MCF 10A (cell line): ENCODE measurements around the gene JUND. TPM values are rescaled to one million over a fixed set of nuclear protein-coding genes. Genes with fewer than 3 reads are reported as not detected.
A peak's percentile ranks its signal among the peaks of the same experiment; 100 is the strongest.

Experiments used
- BruUV-seq: library from RNA; stranded (reverse); fragments of 400-500 nt; replicated peaks from 2 replicates; lab custom pipeline; 2021; lab: Mats Ljungman, UMichigan
- CTCF ChIA-PET: fragments of 300-600 bp; sonication (Branson Sonifier 250); formaldehyde crosslinking; extraction: SDS; loops from one replicate; lab custom pipeline; 2021; ENCODE audit warnings: antibody characterized with exemption, inconsistent platforms; lab: Yijun Ruan, JAX
- POLR2A ChIA-PET: fragments of 300-600, 350-650 bp; sonication (Branson Sonifier 250); formaldehyde crosslinking; extraction: SDS; loops from one replicate; lab custom pipeline; 2020; ENCODE audit warnings: antibody characterized with exemption, inconsistent platforms; lab: Yijun Ruan, JAX
- DNase-seq: peaks from one replicate; pipeline ENCODE4 v3.0.0-alpha.2; 2018; ENCODE audit not compliant: unreplicated experiment
- H3K27ac Mint-ChIP-seq: one replicate; pipeline ENCODE4 v1.8.0; 2022; ENCODE audit warnings: mild to moderate bottlenecking, low read depth, mixed read lengths; ENCODE audit not compliant: unreplicated experiment
- H3K27me3 Mint-ChIP-seq: one replicate; pipeline ENCODE4 v1.8.0; 2022; ENCODE audit warnings: mixed read lengths; ENCODE audit not compliant: insufficient read depth, unreplicated experiment
- H3K36me3 Mint-ChIP-seq: one replicate; pipeline ENCODE4 v1.8.0; 2022; ENCODE audit warnings: mild to moderate bottlenecking, moderate library complexity, mixed read lengths; ENCODE audit not compliant: insufficient read depth, unreplicated experiment
- H3K4me1 Mint-ChIP-seq: one replicate; pipeline ENCODE4 v1.8.0; 2022; ENCODE audit warnings: mixed read lengths; ENCODE audit not compliant: insufficient read depth, unreplicated experiment
- H3K4me3 Mint-ChIP-seq: one replicate; pipeline ENCODE4 v1.8.0; 2022; ENCODE audit warnings: mild to moderate bottlenecking, moderate library complexity, mixed read lengths; ENCODE audit not compliant: unreplicated experiment
- H3K9me3 Mint-ChIP-seq: one replicate; pipeline ENCODE4 v1.8.0; 2022; ENCODE audit warnings: mixed read lengths; ENCODE audit not compliant: unreplicated experiment
- intact Hi-C: fragments of 100-400 bp; cut with micrococcal nuclease; formaldehyde crosslinking; loops from 2 replicates; pipeline ENCODE4 v1.14.1; 2022
- total RNA-seq: library from RNA; stranded (reverse); gene quantifications from 2 replicates; pipeline ENCODE4 v1.2.3, GENCODE V29; 2022
- TF ChIP-seq, protein P1 (sequence below): fragments of 200-600 bp; IDR thresholded peaks from one replicate; pipeline ENCODE4 v1.8.0; 2022; ENCODE audit warnings: antibody characterized with exemption, mild to moderate bottlenecking; ENCODE audit not compliant: unreplicated experiment

JUND gene
- total RNA-seq, 1 experiment from 2014 or later, result 120 TPM

DNA sequence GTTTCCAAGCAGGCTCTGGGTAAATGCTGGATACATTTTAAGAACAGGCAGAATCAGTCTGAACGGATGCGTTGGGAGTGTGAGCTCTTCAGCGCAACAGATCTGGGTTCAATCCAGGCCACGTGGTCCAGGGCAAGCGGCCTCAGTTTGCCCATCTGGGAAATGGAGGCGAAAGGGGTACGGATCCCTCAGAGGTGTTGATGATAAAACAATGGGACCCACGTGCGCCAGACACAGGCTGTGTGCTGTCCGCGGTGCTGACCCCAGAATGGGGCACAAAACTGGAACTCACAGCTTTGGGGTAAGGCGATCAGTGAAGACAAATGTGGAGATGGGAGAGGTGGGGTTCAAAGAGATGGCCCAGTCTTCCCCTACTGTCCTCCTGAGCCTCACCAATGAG, 42.1 kb downstream of the JUND start:
- Mint-ChIP-seq H3K36me3 (no peaks in the 10 kb centered on the region), H3K27ac (no peak overlapping the region), H3K9me3 (no peaks in the 10 kb centered on the region), H3K27me3 (peaks cover 46% of the 10 kb centered on the region), H3K4me3 (no peak overlapping the region), H3K4me1 (no peaks in the 10 kb centered on the region)
- ChIA-PET POLR2A (interaction anchor here (0.6 to 1.1 kb wide), 2 partner anchors 42 to 102 kb away, joined by 3 to 4 read pairs; partner anchors contain the start of gene JUND), CTCF (interaction anchor here (1.1 to 1.3 kb wide), 2 partner anchors 13 to 83 kb away, joined by 3 to 11 read pairs; partner anchors contain the start of gene LSM4)
- DNase-seq, result no peak
- intact Hi-C loops, result no loop called here
- TF ChIP-seq, protein P1, sequence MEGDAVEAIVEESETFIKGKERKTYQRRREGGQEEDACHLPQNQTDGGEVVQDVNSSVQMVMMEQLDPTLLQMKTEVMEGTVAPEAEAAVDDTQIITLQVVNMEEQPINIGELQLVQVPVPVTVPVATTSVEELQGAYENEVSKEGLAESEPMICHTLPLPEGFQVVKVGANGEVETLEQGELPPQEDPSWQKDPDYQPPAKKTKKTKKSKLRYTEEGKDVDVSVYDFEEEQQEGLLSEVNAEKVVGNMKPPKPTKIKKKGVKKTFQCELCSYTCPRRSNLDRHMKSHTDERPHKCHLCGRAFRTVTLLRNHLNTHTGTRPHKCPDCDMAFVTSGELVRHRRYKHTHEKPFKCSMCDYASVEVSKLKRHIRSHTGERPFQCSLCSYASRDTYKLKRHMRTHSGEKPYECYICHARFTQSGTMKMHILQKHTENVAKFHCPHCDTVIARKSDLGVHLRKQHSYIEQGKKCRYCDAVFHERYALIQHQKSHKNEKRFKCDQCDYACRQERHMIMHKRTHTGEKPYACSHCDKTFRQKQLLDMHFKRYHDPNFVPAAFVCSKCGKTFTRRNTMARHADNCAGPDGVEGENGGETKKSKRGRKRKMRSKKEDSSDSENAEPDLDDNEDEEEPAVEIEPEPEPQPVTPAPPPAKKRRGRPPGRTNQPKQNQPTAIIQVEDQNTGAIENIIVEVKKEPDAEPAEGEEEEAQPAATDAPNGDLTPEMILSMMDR, result no peak
- no TSS peak for BruUV-seq

DNA sequence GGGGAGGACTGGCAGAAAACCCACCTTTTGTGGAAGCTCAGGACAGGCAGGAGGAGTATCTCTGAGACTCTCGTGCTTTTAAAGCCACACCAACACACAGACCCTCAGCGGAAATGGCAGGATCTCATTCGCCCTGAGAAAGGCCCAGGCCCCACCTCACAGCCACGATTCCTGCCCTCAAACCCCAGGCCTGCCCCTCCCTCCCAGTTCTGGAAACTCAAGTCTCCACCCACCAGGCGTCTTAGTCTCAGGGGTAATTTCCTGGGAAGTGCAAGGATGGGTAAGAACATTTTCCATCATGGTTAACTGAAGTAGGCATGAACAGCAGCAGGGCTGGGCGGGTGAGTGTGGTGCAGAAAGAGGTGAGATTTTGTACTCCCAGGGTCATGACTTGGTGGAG, 47.2 kb downstream of the JUND start:
- no peaks in the 10 kb centered on the region for H3K9me3 Mint-ChIP-seq

DNA sequence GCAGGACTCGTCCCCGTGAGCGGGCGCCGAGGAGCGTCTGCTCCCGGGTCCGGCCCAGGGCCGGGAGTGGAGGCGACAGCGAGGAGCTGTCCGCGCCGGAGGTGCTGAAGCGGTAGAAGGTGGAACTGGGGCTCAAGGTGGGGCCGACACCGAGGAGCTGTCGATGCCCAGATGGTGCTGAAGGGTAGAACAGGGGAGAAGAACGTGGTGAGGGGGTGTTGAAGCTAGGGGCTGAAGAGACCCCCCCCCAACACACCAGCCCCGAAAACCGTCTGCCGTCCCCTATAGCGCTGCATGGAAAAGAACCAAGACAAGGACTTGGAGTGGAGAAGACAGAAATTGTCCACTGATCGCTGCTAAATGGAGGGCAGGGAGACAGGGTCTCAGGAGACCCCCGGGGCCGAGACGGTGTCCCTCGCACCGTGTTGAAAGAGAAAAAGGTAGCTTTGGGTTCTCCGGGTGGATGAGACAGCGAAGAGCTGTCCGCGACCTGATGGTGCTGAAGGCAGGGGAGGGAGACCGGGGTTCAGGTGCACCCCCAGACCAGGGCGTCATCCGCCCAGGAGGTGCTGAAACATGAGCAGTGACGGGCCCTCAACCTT, 48.1 kb downstream of the JUND start:
- Mint-ChIP-seq H3K9me3 (no peaks in the 10 kb centered on the region), H3K36me3 (no peaks in the 10 kb centered on the region), H3K4me1 (no peaks in the 10 kb centered on the region), H3K27me3 (peaks cover 42% of the 10 kb centered on the region), H3K4me3 (no peak overlapping the region), H3K27ac (no peak overlapping the region)
- no TSS peak for BruUV-seq
- intact Hi-C loops, result no loop called here
- ChIA-PET POLR2A (interaction anchor here (0.6 kb wide), 1 partner anchor 59 kb away, joined by 4 read pairs; no protein-coding TSS in a partner anchor), CTCF (interaction anchor here (0.6 to 2.5 kb wide), 3 partner anchors 18 to 261 kb away, joined by 3 to 13 read pairs (median 3); partner anchors contain the start of gene MAST3)
- peak; percentile 38 for DNase-seq
- TF ChIP-seq, protein P1, result no peak

More for the DNA sequence above, 47.2 kb downstream of the JUND start:
- no peak for DNase-seq
- ChIA-PET POLR2A (no interaction called here), CTCF (no interaction called here)
- intact Hi-C loops, result no loop called here
- Mint-ChIP-seq H3K36me3 (no peaks in the 10 kb centered on the region), H3K4me1 (no peaks in the 10 kb centered on the region), H3K27ac (no peak overlapping the region), H3K4me3 (no peak overlapping the region), H3K27me3 (peaks cover 42% of the 10 kb centered on the region)
- BruUV-seq, result no TSS peak
- TF ChIP-seq, protein P1, result no peak

DNA sequence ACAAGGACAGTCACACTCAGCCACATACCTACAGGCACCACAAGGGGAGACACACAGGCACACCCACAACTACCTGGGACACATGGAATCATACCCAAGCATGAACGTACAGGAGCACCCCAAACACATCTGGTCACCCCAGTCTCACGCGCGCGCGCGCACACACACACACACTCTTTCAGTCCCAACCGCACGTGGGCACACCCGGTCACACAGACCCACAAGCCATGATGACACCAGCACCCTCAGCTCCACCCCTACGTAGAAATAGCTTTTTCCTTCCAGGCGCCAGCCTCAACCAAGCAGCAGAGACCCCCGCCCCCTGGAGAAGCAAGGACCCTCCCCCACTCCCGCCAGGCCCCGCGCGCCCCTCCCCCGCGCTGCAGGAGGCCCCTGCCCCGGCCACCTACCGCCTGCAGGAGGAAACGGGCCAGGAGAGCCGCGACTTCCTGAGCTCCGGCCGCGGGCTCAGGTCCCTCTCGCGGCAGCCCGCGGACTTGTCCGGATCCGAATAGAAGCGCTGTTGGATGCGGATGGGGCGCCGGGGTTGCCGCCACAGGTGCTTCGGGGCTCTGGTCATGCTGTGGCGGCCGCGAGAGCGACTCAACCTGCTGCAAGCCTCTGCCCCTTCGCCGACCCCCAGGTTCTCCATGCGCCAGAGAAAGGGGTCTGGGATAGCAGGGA, 48.7 kb downstream of the JUND start:
- no peak overlapping the region for H3K27ac Mint-ChIP-seq
- TF ChIP-seq, protein P1, result no peak
- CTCF ChIA-PET, result interaction anchor here (0.5 to 2.5 kb wide), 6 partner anchors 14 to 736 kb away, joined by 3 to 13 read pairs (median 3); partner anchors contain the start of gene MAST3
- H3K4me3 Mint-ChIP-seq, result no peak overlapping the region
- POLR2A ChIA-PET, result interaction anchor here (0.6 kb wide), 1 partner anchor 60 kb away, joined by 4 read pairs; no protein-coding TSS in a partner anchor
- no peak for DNase-seq
- H3K4me1 Mint-ChIP-seq, result no peaks in the 10 kb centered on the region
- intact Hi-C loops, result no loop called here
- H3K27me3 Mint-ChIP-seq, result peaks cover 42% of the 10 kb centered on the region
- BruUV-seq, result no TSS peak
- H3K9me3 Mint-ChIP-seq, result no peaks in the 10 kb centered on the region
- H3K36me3 Mint-ChIP-seq, result no peaks in the 10 kb centered on the region
